Central memory CD4-positive, alpha-beta T cell (primary cell): ENCODE data around the gene PCP2.

ENCODE experiments used
- DNase-seq: peaks from one replicate; pipeline ENCODE4 v3.0.0; 2022

The PCP2 gene

GRCh38 chr19:7596211-7596937 is 37.1 kb downstream of the PCP2 start:
- no peak for DNase-seq

- DNase-seq = no peak
Measured at GRCh38 chr19:7595466-7596133, 37.9 kb downstream of the PCP2 start, which contains the start of gene CAMSAP3. Gene CAMSAP3 (plus strand): TSS chr19:7595863. CDS start chr19:7596003, 140 bp downstream.

- DNase-seq = no peak
Measured at GRCh38 chr19:7590256-7590655, 43.3 kb downstream of the PCP2 start.

- DNase-seq = no peak
Measured at GRCh38 chr19:7589822-7590221, 43.7 kb downstream of the PCP2 start.

- no peak for DNase-seq
Measured at GRCh38 chr19:7582446-7582845, 51.1 kb downstream of the PCP2 start.
